HS-5 (cell line): ENCODE measurements around the gene SOX13.

ENCODE experiments used
- DNase-seq: peaks from one replicate; pipeline ENCODE4 v3.0.0-alpha.2; 2012; ENCODE audit warnings: low read depth

The SOX13 gene

GRCh38 chr1:204132718-204133117 lies 59.8 kb downstream of the SOX13 start:
- DNase-seq: no peak

DNA sequence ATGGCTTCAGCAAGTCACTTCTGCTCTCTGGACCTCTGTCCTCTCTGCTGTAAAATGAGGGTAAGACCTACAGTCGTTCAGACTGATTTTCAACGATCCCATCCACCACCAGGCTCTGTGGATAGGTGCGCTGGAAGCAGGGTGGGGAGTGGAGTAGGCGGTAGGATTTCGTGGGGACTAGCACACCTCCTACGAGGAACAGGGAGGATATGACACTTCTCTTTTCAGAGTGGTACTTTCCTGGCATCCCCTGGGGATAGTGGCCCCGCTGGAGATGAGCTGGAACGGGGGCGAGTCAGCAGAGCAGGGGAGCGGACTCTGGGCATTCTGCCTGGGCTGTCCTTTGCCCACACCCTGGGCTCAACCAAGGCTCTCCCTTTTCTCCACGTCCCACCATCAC lies 61.2 kb downstream of the SOX13 start:
- no peak for DNase-seq

- DNase-seq: no peak
These were observed 63.9 kb downstream of the SOX13 start for GRCh38 chr1:204136814-204137213.

DNA sequence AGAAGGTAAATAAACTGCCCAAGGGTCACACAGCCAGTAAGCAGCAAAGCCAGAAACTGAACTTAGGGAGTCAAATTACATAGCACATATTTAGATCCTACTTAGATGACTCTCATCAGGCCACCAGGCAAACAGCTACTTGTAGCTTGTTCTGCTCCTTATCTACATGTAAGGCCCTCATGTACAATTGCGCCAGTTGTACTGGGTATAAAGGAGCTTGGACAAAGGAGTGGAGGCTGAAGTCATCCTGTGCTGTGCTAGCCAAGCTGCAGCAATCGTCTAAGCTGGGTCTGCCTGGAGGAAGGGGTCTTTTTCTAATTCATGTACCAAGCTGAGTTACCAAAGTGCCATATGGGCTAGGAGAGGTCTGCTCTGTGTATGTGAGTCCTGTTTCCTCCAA lies 66.2 kb downstream of the SOX13 start:
- DNase-seq: no peak

DNA sequence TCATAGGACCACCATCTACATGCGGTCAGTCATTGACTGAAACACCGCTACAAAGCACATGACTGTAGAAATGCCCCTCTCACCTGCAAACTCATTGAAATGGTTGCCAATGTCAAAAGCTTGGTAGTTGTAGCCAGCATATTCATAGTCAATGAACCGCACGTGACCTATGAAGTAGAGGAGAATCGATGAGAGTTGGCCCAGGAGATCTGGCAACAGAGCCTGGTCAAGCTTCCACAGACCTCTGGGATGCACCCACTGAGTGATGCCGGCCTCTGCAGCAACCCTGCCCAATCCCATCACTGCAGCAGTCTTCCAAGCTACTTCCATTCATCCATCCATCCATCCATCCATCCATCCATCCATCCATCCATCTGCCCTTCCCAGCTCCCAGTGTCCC lies 67.0 kb downstream of the SOX13 start:
- no peak for DNase-seq

DNA sequence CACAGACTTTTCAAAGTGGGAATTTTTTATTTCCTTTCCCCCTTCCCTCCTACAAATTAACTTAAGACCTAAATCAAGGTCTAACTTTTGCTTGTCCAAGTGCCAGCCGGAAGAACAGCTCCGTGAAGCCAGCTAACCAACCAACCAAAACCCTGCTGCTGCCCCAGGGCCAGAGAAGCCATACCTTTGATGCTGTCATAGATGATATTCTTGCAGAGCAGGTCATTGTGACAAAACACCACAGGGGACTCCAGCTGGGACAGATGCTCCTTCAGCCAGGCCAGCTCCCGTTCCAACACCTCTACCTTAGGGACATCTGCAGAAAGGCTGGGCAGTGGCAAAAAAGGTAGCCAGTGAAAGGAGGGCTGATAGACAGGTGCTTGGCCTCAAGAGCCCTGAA lies 68.2 kb downstream of the SOX13 start:
- no peak for DNase-seq

DNA sequence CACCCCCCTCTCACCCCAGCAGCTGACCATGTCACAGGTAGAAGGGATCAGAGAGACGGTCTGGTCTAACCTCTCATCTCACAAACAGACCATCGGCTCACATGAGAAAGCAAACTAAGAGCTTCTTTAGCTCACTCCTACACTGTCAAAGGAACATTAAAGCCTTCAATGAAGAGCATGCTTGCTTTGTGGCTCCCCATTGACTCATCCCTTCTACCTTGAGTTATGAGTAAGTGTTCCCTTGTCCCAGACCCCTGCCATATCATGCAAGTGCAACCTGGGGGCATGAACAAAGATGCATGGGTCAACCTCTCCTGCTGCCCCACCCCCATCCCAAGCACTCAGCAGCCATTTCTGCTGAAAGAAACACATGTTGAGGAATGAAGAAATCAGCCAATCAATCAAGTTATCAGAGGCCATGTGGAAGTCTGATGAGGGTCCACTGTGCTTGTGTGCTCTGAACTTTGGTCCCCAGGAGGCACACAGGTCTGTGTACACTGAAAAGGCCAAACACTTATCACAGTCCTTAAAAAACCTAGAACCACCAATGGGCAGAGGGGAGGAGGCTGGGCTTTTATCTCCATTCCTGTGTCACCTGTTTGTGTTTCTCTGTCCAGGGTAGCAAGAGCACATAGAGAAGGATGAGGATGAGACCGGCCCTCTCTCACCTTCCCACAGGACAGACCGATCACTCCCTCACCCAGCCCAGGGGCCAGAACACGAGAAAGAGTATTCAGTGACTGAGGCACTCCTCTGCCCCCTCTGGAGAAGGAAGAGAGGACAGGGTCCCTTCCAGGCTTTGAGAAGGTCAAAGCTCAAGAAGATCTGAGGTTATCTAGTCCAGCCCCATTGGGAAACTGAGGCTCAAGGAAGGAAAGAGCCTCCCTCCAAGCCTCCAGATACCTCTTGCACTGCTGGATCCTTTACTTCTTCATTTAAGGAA lies 69.4 kb downstream of the SOX13 start:
- no peak for DNase-seq

GRCh38 chr1:204143276-204144041 lies 70.5 kb downstream of the SOX13 start:
- DNase-seq: no peak

DNA sequence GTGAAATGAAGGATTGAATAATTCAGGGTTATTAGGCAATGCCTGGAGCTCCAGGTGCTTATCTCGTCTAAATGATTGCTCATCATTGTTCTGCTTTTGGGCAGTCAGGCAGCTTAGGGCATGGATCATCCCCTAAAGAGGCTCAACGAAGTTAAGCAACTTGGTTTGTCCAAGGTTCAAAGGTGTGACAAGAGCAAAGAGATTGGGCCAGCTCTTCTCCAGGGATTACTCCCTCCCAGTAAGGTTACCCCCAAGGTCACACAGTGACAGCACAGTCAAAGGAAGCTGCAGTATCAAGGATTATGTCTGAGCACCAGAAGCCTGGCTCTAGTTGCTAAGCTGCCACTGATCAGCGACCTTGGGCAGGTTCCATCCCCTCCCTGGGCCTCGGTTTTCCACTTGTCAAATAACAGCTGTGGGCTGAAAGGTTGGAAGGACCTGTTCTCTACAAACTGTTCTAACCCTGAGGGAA lies 72.2 kb downstream of the SOX13 start:
- DNase-seq: no peak

GRCh38 chr1:204146309-204146708 lies 73.4 kb downstream of the SOX13 start:
- no peak for DNase-seq

GRCh38 chr1:204146965-204147364 lies 74.0 kb downstream of the SOX13 start:
- DNase-seq: no peak

DNA sequence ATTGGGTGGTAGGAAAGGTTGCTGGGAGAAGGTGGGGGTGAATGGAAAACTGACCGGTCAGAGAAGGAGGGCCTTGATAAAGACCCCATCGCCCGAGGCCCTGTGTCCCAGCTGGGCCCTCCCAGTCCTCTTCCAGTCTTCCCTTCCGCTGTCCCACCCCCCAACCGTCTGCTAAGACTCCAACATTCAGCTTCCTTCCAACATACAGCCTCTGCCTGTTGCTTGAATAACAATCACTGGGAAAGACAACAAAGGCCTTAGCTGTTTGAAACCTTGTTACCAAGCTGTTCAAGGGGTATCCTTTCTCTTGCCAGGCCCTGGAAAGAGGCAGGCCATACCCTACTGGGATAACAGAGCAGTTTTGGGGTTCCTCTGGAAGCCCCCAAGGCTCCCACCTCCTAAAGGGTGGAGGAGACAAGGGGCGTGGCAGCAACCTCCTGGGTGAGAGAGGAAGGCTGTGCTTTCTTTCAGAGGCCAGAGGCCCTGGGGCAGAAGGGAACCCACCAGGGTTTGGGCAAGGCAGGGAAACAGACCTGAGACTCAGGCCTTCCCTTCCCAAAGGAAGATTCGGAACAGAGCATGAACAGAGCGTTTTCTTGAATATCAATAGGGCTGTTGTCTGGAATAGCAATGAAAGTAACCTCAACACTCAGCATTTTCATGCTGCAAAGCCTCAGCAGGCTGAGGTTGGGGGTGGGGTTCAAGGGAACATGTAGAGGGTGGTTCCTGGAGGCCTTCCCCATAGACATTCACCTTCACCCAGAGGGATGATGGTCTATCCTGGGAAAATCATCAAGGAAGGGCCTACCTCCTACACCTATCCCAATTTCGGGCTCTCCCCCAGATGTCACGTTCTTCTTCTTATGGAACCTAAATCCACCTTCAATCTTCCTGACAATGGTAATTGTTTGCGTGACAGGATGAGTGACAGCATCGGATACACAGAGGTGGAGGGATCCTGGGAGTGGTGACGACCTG lies 74.8 kb downstream of the SOX13 start:
- DNase-seq: no peak

- DNase-seq: no peak
These were observed 76.2 kb downstream of the SOX13 start for GRCh38 chr1:204149107-204149506.

DNA sequence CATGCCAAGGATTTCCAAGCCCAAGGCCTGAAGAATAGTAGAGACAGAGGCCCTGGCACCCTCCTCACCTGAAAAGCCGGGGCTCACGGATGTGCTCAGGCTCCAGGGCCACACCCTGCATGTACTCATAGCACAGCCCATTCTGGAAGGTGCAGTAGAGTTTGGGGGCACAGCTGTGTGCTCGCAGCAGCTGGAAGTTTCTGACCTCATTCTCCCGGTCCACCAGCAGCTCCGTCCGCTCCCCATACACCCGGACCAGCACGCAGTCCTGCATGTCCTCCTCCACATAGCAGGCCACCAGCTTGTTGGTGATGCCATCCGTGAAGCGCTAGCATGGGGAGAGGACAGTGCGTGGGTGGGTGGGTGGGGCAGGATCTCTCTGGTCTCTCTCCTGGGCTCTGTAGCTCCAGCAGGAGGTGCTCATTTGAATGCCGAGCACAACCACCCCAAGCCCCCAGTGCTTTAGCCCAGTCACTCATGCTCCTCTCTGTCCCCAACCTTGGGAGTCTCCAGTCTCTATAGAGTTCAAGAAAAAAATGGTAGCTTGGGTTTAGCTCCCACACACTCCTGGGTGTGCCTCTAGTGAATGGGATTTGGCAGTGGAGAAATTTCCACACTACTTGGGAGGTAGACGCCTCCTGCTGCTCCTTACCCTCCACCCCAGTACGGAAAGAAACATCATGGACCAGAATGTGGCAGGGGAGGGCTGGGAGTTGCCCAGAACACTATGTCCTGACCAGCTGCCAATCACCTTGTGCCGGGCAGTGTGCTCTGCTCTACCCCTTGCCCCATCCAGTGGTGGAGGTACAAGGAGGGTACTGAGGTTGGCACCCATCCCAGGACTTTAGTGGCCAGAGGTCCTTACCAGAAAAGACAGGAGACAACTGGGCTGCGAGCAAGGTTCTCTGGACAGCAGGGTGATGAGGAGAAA lies 77.0 kb downstream of the SOX13 start:
- no peak for DNase-seq

DNA sequence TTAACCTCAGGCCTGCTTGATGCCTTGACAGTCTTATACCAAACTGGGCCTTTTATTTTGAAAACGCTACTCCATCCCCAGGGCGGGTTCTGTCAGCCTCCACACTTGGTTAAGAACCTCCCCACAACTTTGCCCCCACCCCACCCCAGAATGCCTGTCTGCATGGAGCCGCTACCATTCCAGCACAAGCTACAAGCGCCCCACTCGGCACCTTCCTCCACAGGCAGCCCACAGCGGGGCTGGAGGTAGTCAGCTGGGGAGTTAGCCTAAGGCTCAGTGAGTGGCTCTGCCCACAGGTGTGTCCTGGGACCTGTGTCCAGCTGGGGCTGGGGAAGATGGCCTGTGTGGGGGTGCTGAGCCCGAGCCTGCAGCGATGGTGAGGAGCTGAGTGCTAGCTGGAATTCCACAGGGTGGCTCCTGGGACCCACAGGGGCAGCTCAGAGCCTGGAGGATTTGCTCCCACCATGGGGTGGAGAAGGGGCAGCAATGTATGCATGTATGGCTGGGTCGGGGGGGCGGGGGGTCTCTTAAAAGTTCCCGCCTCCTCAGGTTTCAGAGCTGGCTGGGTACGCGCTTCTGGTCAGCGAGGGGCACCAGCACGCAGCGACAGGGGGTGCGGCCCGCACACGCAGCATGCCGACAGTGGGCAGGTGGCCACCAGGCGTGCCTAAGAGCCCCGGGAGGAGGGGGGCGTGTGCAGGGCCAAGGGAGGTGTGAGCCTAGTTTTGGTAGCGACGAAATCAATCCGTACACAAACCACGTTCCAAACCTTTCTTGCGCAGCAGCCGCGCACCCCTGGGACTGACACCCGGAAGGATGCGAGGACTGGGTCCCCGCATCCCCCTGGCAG lies 78.0 kb downstream of the SOX13 start:
- DNase-seq: no peak

DNA sequence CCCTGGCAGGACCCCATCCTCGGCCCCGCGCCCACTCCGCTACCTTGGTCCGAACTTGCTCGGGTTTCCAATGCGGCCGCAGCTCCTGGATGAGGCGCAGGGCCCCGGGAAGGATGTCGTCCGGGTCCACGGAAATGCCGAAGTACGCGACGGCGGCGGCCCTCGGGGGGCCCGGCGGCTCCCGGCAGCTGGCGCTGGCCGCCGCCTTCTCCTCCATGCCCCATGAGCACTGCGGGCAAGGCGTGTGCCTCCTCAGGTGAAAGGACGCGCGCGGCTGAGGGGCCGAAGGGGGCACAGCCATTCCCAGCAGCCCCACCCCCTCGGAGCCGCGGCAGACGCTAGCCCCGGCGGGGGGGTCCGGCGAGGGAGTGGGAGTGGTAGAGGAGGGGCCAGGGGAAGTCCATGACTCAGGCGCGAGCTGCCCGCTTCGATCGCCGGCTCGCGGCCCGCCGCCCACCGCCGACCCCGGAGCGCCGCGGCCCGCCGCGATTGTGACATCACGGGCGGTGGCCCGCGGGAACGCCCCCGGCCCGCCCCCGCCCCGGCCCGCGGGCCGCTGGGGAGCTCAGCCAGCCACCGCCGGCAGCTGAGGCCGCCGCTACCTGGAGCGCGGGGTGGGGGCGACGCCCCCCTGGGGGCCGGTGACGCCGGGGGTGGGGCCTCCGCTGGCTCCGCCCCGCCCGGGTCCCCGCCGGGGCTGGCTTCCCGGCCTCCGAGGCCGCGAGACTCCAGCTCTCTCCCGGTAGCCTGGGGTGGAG lies 78.8 kb downstream of the SOX13 start, which contains the start of gene ETNK2:
Gene ETNK2 (minus strand): TSS at position 493 of the 758 bp plus-strand sequence. CDS start 192 bp downstream, at position 301.
- no peak for DNase-seq

DNA sequence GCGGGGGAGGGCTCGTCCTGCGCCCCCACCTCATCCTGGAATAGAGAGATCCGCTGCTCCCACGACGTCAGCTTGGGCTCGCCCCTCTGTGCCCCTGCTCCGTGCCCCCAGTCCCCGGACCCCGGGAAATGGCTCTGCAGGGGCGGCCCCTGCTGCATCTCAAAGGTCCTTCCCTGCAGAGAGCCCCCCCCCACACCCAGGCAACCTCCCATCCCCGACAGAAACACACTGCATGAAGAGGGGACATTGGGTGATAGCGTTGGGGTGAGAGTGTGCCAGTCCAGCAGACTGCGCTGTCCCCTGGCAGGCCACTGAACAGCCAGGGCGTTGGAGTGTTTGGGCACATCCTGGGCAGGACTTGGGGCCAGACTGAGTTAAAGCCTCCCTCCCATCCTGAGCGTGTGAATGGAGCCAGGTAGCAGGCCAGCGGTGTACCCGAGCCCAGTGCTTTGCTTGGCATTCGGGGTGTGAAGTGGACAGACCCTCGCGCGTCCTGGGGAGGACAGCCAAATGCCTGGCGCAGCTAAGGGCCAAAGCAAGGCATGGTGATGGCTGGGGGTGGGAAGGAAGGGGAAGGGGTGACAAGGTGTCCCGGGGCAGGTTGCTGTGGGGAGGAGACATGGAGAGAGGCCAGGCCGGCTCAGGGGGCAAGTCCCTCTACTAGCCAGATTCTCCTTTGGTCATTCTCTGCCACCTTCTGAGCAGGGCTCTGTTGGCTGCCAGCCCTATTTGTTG lies 79.6 kb downstream of the SOX13 start:
- no peak for DNase-seq

DNA sequence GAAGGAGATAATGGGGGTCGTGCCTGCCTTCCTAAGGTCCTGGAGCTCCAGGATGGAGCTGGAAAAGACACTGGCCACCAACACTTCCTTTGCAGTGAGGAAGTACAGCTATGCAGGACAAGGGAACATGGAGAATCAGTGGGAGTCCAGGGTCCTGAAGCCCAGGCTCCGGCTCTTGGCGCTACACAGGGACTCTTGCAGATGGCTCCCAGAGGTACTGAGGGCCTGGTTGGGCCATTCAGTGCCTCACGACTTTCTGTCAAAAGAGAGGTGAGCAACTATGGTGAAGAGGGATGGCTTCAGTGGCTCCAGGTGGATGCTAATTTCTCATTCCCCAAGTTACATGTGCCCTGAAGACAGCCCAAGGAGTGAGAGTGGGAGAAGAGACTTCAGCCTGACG lies 80.8 kb downstream of the SOX13 start:
- no peak for DNase-seq
